Left colon (tissue), 2 donors: ENCODE measurements around the gene TMEM269. TPM values are rescaled to one million over a fixed set of nuclear protein-coding genes. Genes with fewer than 3 reads are reported as not detected.
"Not testable (repeated sequence)": the region's sequence is repeated elsewhere in the genome, so short reads cannot be mapped to it uniquely, and the experiment has no call there.

Experiments used
- ATAC-seq: fragments of 200-7000 bp; cut with Tn5 transposase; one replicate; pipeline ENCODE4 v1.9.1; 2020; ENCODE audit warnings: mild to moderate bottlenecking, moderate library complexity
- DNase-seq, 2 donors: peaks; one replicate each; pipeline ENCODE4 v3.0.0-alpha.2; 2020
- intact Hi-C, 2 donors: fragments of 100-400 bp; cut with DNase I in 1 of 2; cut with micrococcal nuclease in 1 of 2; formaldehyde crosslinking; loops; one replicate each; pipeline versions ENCODE4 v1.11.2 to v1.14.0; 2022; cut with DNase I, micrococcal nuclease
- total RNA-seq, 2 donors: library from RNA; stranded (reverse); fragmentation: NEBNext Ultra II Directional; extraction: Animal tissue kit (Norgen Biotek cat#: 25700); gene quantifications; one replicate each; pipeline ENCODE4 v1.2.1, GENCODE V29; 2021
- donor health status: DM: no; HTN: no; CAD: no.
- donor health status: DM: yes; HTN: yes; CAD: no.

The TMEM269 gene
- total RNA-seq, 2 donors from 2014 or later, result 0.20 to 1.6 TPM

- intact Hi-C loops, result no loop called here
- ATAC-seq, result no peak
- no peak for DNase-seq
Observed at GRCh38 chr1:42746436-42747105, 38.2 kb upstream of the TMEM269 start.

GRCh38 chr1:42747125-42747524 is 37.7 kb upstream of the TMEM269 start:
- intact Hi-C loops, result no loop called here
- ATAC-seq (peak; percentile 82), DNase-seq (peak in 1 of 2 donors; percentile 71)

- DNase-seq (no peak), ATAC-seq (no peak)
- intact Hi-C loops, result no loop called here
Observed at GRCh38 chr1:42748021-42748420, 36.8 kb upstream of the TMEM269 start.

GRCh38 chr1:42748461-42749410 is 36.1 kb upstream of the TMEM269 start:
- ATAC-seq (no peak), DNase-seq (no peak)
- intact Hi-C loops, result no loop called here

- DNase-seq, result no peak
- intact Hi-C loops, result loop anchor here in 1 of 2 donors (10.0 kb wide), 1 partner anchor 165 kb away; no protein-coding TSS in a partner anchor
- ATAC-seq, result no peak
Observed at GRCh38 chr1:42750041-42750440, 34.8 kb upstream of the TMEM269 start.

DNA sequence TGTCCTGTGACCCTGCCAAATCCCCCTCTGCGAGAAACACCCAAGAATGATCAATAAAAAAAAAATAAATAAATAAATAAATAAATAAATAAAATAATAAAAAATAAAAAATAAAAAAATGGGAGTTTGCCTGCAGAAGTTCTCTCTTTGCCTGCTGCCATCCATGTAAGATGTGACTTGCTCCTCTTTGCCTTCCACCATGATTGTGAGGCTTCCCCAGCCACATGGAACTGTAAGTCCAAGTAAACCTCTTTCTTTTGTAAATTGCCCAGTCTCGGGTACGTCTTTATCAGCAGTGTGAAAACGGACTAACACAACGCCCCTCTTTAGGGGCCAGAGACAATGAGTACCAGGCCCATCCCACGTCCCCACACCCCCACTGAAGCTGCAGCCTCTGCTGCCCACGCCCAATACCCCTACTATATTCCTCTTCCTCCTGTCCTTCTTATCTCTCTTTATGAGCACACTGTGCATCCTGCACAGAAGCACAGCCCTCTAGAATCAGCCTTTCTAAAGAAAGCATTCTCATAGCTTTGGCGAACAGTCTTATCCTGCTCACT is 33.2 kb upstream of the TMEM269 start:
- not testable (repeated sequence) for ATAC-seq, DNase-seq
- intact Hi-C loops, result loop anchor here in 1 of 2 donors (10.0 kb wide), 1 partner anchor 167 kb away; no protein-coding TSS in a partner anchor

DNA sequence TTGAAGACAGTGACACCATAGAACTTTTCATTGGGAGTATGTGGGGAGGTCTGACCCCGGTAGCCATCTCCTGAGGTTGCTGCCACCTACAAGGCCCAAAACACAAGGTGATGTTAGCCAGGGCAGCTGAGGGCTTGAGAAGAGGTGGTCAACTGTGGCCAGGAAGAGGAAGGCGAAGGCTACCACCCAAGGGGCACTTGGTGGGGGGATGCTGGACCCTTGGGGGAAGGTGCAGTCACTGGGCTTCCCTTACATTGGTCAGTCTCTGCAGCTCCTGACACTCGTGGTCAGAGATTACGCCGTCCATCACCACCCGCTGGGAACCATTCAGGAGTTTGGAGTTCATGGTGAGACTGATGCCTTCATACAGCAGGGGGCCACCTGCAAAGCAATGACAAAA is 32.5 kb upstream of the TMEM269 start:
- ATAC-seq (no peak), DNase-seq (no peak)
- intact Hi-C loops, result loop anchor here in 1 of 2 donors (10.0 kb wide), 1 partner anchor 167 kb away; no protein-coding TSS in a partner anchor

- intact Hi-C loops, result loop anchor here in 1 of 2 donors (10.0 kb wide), 1 partner anchor 168 kb away; no protein-coding TSS in a partner anchor
- ATAC-seq, result no peak
- DNase-seq, result no peak
Observed at GRCh38 chr1:42753070-42753469, 31.7 kb upstream of the TMEM269 start.

DNA sequence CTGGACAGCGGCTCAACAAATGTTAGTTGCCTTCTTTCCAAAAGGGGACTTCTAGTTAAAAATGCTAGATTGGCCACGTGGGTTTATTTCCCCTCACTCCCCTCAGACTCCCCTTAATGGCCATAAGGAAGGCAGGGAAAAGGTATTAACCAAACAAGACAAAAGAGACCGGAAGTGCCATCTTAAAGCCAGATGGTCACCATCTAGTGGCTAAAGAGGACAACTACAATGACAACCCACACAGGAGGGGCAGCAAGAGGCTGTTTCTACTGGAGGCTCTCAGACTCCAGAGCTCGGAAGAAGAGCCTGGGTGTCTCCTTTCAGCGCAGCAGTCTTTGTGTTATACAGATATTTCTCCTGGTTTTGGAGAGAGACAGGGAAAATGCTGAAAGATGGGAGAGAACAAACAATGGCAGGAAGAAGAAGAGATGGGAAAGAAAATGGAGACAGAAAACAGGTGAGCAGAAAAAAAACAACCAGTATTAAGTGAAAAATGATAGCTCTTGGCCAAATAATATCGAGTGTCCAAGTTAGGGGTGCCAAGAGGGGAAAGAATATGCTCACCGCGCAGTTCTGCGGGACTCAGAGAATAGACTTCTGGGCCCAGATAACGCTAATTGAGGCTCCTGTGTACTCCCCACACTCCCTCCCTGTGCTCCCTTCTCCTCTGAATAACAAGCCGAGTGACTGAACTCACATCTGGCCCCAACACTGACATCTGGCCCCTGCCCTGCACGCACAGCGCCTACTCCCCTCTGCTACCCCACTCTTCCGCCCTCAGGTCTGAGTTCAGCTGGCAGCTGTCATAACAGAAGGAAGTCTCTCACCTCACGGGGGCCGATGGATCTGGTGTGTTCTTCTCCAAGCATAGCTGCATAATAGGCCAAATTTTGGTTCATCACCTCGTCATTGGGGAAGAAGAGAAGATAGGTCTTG is 27.6 kb upstream of the TMEM269 start:
- DNase-seq (no peak), ATAC-seq (peak; percentile 87)
- intact Hi-C loops, result loop anchor here in 1 of 2 donors (10.0 kb wide), 1 partner anchor 172 kb away; no protein-coding TSS in a partner anchor

- intact Hi-C loops, result loop anchor here in 1 of 2 donors (10.0 kb wide), 1 partner anchor 173 kb away; no protein-coding TSS in a partner anchor
- DNase-seq (no peak), ATAC-seq (no peak)
Observed at GRCh38 chr1:42757892-42758275, 26.9 kb upstream of the TMEM269 start.

DNA sequence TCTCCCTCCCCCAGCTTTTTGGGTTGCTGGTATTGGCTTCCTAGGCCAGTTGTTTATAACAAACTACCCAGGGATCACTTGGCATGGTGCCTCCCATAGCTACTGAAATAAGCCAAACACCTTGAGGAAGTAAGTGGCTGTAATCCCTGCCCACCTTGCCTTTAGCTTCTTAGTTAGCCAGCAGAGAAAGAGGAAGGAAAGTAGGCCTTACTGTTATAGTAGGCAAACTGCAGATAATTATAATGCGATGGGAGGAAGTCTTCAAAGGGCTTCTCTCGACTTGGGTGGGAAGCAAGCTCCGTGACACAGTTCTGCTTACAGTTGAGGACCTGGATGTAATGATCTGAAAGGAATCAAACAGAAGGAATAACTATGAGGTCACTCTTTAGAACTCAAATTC is 26.1 kb upstream of the TMEM269 start:
- intact Hi-C loops, result loop anchor here in 1 of 2 donors (10.0 kb wide), 1 partner anchor 174 kb away; no protein-coding TSS in a partner anchor
- ATAC-seq (peak; percentile 50), DNase-seq (no peak)

GRCh38 chr1:42759114-42759513 is 25.7 kb upstream of the TMEM269 start:
- DNase-seq (no peak), ATAC-seq (no peak)
- intact Hi-C loops, result loop anchor here in 1 of 2 donors (10.0 kb wide), 1 partner anchor 174 kb away; no protein-coding TSS in a partner anchor

DNA sequence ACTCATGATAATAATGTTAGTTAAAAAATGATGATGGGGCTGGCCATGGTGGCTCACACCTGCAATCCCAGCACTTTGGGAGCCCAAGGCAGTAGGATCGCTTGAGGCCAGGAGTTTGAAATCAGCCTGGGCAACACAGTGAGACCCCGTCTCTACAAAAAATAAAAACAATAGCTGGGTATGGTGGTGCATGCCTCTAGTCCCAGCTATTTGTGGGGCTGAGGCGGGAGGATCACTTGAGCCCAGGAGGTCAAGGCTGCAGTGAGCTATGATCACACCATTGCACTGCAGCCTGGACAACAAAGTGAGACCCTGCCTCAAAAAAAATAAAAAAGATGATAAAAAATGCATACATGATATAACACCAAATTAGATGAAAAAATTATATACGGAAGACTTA is 23.2 kb upstream of the TMEM269 start:
- DNase-seq (no peak), ATAC-seq (no peak)
- intact Hi-C loops, result no loop called here

DNA sequence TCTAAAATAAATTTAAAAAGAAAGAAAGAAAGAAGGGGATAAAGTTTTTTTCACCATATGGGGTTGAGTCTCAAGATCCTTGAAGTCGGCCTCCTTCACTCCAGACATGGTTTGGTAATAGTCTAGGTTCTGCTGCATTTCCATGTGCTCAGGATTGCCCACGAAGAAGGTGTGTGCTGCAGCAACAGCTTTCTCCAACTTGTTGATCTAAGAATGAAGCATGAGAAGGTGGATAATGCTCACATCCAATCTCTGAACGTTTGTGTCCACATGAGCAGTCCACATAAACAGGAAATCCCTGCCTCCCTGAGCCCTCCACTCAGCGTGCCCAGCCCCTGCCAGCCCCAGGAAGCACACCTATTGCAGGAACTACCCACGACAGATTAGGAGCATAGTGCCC is 22.5 kb upstream of the TMEM269 start:
- DNase-seq (no peak), ATAC-seq (no peak)
- intact Hi-C loops, result no loop called here

GRCh38 chr1:42765269-42765668 is 19.5 kb upstream of the TMEM269 start:
- no peak for ATAC-seq
- no peak for DNase-seq
- intact Hi-C loops, result no loop called here

DNA sequence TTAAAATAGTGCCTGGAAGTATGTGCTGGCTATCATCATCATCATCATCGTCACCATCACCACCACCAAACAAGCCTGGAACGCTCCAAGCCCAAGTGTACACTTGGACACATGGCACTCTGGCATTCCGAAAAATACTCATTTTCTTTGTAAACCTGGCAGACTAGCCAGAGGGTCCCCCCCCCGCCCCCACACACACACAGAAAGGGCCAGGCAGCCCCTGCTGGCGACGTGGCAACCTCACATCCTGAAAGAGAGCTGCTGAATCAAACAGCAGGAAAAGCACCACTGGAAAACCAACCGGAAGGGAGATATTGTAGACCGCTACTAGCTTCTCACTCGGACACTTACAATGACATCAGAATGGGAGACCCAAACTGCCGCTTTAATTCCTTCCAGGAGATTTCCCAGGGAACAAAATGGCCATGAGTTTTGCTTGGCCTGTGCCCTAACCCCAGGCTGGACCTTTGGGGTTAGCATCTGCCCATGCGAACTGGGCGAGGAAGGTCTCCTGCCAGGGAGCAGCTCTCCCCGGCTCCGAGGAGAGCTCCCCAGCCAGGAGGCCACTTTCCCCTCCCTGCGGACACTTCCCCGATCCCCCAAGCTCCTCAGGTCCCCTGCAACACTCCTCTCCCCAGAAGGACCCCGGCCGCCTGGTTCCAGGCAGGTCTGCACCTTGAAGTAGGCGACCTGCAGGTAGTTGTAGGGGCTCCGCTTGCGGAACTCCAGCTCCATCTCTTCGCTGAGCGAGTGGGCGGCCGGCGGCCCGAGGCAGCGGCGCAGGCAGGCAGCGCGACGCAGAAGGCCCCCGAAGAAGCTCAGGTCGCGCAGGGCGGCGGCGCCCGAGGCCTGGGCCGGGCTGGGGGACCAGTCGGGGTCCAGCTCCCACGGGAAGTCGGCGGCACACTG is 18.7 kb upstream of the TMEM269 start:
- no peak for ATAC-seq

More for the DNA sequence above, 18.7 kb upstream of the TMEM269 start:
- intact Hi-C loops, result no loop called here
- DNase-seq, result peak; percentile 36
